ENCODE results near the gene SFRP4. TPM values are rescaled to one million over a fixed set of nuclear protein-coding genes. Genes with fewer than 3 reads are reported as not detected.

Gene SFRP4
- total and polyA plus RNA-seq, 9 donors, result 42.3 to 146 (median 81.5) TPM

DNA sequence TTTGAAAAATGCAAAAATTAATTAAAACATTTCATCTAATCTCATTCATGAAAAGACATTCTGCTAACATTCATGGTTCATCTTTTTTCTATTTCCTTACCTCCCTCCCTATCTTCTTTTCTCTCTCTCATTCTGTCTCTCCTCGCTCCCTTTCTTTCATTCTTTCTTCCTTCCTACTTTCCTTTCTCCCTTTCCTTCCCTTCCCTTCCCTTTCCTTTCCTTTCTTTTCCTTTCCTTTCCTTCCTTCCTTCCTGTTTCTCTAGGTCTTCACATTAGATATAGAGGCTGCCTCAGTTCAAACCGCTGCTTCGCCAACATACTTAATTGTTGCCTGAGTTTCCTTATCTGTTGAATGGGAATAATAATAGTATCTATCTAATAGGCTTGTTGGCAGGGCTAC lies 21.9 kb downstream of the SFRP4 start:
- H3K9me3 ChIP-seq, result no peaks in the 10 kb centered on the region
- TF ChIP-seq POLR2A (IDR thresholded peaks at IDR 0.05), result no peak
- no peak for TF ChIP-seq EP300 (IDR thresholded peaks at IDR 0.05)
- TF ChIP-seq CTCF (IDR thresholded peaks at IDR 0.05), result no peak
- no peak overlapping the region for H3K27ac ChIP-seq
- no peaks in the 10 kb centered on the region for H3K27me3 ChIP-seq
- no peak for DNase-seq
- intact Hi-C loops (cut with DNase I), result loop anchor here in 1 of 4 donors (5.0 kb wide), 1 partner anchor 328 kb away; no protein-coding TSS in a partner anchor
- WGBS, 3 donors, result 78 to 94% (median 92%) methylated on average over 3 of the region's 3 CpGs
- no peak overlapping the region for H3K4me3 ChIP-seq
- H3K36me3 ChIP-seq, result no peaks in the 10 kb centered on the region
- no peaks in the 10 kb centered on the region for H3K4me1 ChIP-seq (ENCODE audit: insufficient read depth)

DNA sequence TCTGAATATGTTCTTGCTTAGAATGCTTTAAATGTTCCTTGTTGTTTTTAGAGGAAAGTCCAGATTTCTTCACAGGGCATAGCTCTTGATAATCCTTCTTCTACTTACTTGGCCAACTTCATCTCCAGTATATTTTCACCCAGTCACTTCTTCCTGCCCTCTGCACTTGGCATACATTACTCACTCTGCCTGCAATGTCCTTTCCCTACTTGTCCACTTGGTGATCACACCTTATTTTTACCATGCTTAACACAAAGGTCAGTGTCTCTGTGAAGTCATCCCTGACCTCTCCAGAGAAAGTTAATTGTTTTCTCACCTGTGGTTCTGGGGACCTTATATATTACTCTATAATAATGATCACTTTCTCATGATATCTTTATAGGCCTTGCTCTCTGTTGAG lies 23.3 kb downstream of the SFRP4 start:
- Histone ChIP-seq H3K27me3 (no peaks in the 10 kb centered on the region), H3K36me3 (no peaks in the 10 kb centered on the region)

GRCh38 chr7:37882086-37882485 lies 34.5 kb downstream of the SFRP4 start:
- H3K4me1 ChIP-seq (ENCODE audit: insufficient read depth), result no peaks in the 10 kb centered on the region
- H3K27ac ChIP-seq, result no peak overlapping the region
- DNase-seq, result no peak
- H3K36me3 ChIP-seq, result no peaks in the 10 kb centered on the region
- H3K27me3 ChIP-seq, result no peaks in the 10 kb centered on the region
- intact Hi-C loops (cut with DNase I), result no loop called here
- H3K4me3 ChIP-seq, result no peak overlapping the region
- H3K9me3 ChIP-seq, result no peaks in the 10 kb centered on the region
- 80 to 93% (median 85%) methylated on average over 6 of the region's 6 CpGs for WGBS, 3 donors
- no peak for TF ChIP-seq POLR2A (IDR thresholded peaks at IDR 0.05)

More for the DNA sequence above, 23.3 kb downstream of the SFRP4 start:
- no peak for TF ChIP-seq EP300 (IDR thresholded peaks at IDR 0.05)
- no peak for TF ChIP-seq CTCF (IDR thresholded peaks at IDR 0.05)
- TF ChIP-seq POLR2A (IDR thresholded peaks at IDR 0.05), result no peak
- intact Hi-C loops (cut with DNase I), result no loop called here
- Histone ChIP-seq H3K27ac (no peak overlapping the region), H3K4me3 (no peak overlapping the region), H3K4me1 (ENCODE audit: insufficient read depth) (no peaks in the 10 kb centered on the region), H3K9me3 (no peaks in the 10 kb centered on the region)
- DNase-seq, result no peak

Other genes starting within 250 kb of the SFRP4 start
- under 1 TPM in 2 of 7 donors, not detected in 5; 0.45 to 0.82 TPM for gene GPR141, start 233.1 kb downstream of the SFRP4 start, total RNA-seq
- 1 to 10 TPM in 1 of 2 donors, under 1 TPM in 1; 0.08 to 1.2 TPM for gene GPR141, start 233.1 kb downstream of the SFRP4 start, polyA plus RNA-seq
- not detected for gene NME8, start 68.2 kb downstream of the SFRP4 start, total RNA-seq
- gene NME8, start 68.2 kb downstream of the SFRP4 start, polyA plus RNA-seq, result not detected
- 10 to 100 TPM; 20.6 to 44.4 (median 35.7) TPM for gene EPDR1, start 3.8 kb upstream of the SFRP4 start, total RNA-seq
- 10 to 100 TPM; 26.8 to 73.7 TPM for gene EPDR1, start 3.8 kb upstream of the SFRP4 start, polyA plus RNA-seq